ENCODE data around the gene ALDH1A1. TPM values are rescaled to one million over a fixed set of nuclear protein-coding genes. Genes with fewer than 3 reads are reported as not detected.

The ALDH1A1 gene
- total RNA-seq, 4 donors from 2014 or later = 86.4 to 247 (median 156) TPM

GRCh38 chr9:72874344-72874743, 78.5 kb downstream of the ALDH1A1 start:
- WGBS, 2 donors = 97 to 100% methylated on average over 2 of the region's 2 CpGs
- no peak overlapping the region for H3K4me3 ChIP-seq

GRCh38 chr9:72873456-72873855, 79.4 kb downstream of the ALDH1A1 start:
- WGBS, 2 donors = 17 to 32% methylated on average over 1 of the region's 1 CpG

More at GRCh38 chr9:72874344-72874743, 78.5 kb downstream of the ALDH1A1 start:
- Histone ChIP-seq H3K9me3 (no peaks in the 10 kb centered on the region), H3K27me3 (no peaks in the 10 kb centered on the region), H3K4me1 (peaks cover 0 to 27% (median 8%) of the 10 kb centered on the region in 4 donors), H3K27ac (peak overlapping the region in 1 of 4 donors; percentile 32), H3K36me3 (peaks cover 0 to 4% (median 0%) of the 10 kb centered on the region in 3 donors)
- no peak for DNase-seq (ENCODE audit: low spot score in 2 of 2)
- TF ChIP-seq POLR2A (IDR thresholded peaks at IDR 0.05) (no peak), EP300 (IDR thresholded peaks at IDR 0.05) (no peak), CTCF (IDR thresholded peaks at IDR 0.05) (no peak)

DNA sequence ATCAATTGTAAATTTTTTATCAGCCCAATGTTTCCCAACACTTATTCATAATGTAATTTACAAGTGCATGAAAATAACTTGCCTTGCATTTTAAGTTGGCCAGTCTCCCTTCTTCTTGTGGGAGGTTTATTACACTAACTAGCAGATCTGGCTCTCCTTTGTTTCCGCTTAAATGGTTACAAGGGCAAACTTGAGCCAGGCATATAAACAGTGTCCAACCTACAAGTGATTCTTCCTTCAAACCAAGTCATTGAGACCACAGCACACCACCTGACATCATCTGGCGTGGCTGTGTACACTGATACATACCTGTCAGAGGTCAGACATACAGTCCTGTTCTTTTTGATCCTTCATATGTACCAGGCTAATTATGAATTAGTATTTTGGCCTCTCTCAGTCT, 80.1 kb downstream of the ALDH1A1 start:
- TF ChIP-seq POLR2A (IDR thresholded peaks at IDR 0.05) = no peak
- TF ChIP-seq EP300 (IDR thresholded peaks at IDR 0.05) = no peak
- no peak for TF ChIP-seq CTCF (IDR thresholded peaks at IDR 0.05)
- no peak overlapping the region for H3K27ac ChIP-seq
- H3K9me3 ChIP-seq = no peaks in the 10 kb centered on the region
- H3K4me3 ChIP-seq = no peak overlapping the region
- H3K4me1 ChIP-seq = peaks cover 0 to 27% (median 8%) of the 10 kb centered on the region in 4 donors
- no peak for DNase-seq (ENCODE audit: low spot score in 2 of 2)
- peaks cover 0 to 7% (median 0%) of the 10 kb centered on the region in 3 donors for H3K36me3 ChIP-seq
- 65 to 76% methylated on average over 2 of the region's 2 CpGs for WGBS, 2 donors
- no peaks in the 10 kb centered on the region for H3K27me3 ChIP-seq

More at GRCh38 chr9:72873456-72873855, 79.4 kb downstream of the ALDH1A1 start:
- no peak for DNase-seq (ENCODE audit: low spot score in 2 of 2)
- Histone ChIP-seq H3K27ac (peak overlapping the region in 1 of 4 donors; percentile 46), H3K36me3 (peaks cover 0 to 5% (median 0%) of the 10 kb centered on the region in 3 donors), H3K9me3 (no peaks in the 10 kb centered on the region), H3K4me3 (no peak overlapping the region), H3K27me3 (no peaks in the 10 kb centered on the region), H3K4me1 (peaks cover 0 to 27% (median 8%) of the 10 kb centered on the region in 4 donors)
- TF ChIP-seq POLR2A (IDR thresholded peaks at IDR 0.05) (no peak), CTCF (IDR thresholded peaks at IDR 0.05) (no peak), EP300 (IDR thresholded peaks at IDR 0.05) (no peak)

GRCh38 chr9:72871685-72872084, 81.2 kb downstream of the ALDH1A1 start:
- TF ChIP-seq CTCF (IDR thresholded peaks at IDR 0.05) (peak; percentile 23 to 71 (median 39)), POLR2A (IDR thresholded peaks at IDR 0.05) (no peak)
- Histone ChIP-seq H3K36me3 (peaks cover 0 to 10% (median 0%) of the 10 kb centered on the region in 3 donors), H3K9me3 (no peaks in the 10 kb centered on the region), H3K27me3 (no peaks in the 10 kb centered on the region), H3K27ac (peak overlapping the region in 1 of 4 donors; percentile 53), H3K4me3 (no peak overlapping the region), H3K4me1 (peaks cover 0 to 27% (median 8%) of the 10 kb centered on the region in 4 donors)
- 15 to 19% methylated on average over 3 of the region's 3 CpGs for WGBS, 2 donors
- no peak for DNase-seq (ENCODE audit: low spot score in 2 of 2)

- H3K27me3 ChIP-seq = no peaks in the 10 kb centered on the region
- WGBS, 2 donors = 88 to 91% methylated on average over 1 of the region's 1 CpG
- H3K36me3 ChIP-seq = peaks cover 0 to 11% (median 0%) of the 10 kb centered on the region in 3 donors
- no peak overlapping the region for H3K27ac ChIP-seq
- H3K4me1 ChIP-seq = no peaks in the 10 kb centered on the region
- no peaks in the 10 kb centered on the region for H3K9me3 ChIP-seq
- TF ChIP-seq POLR2A (IDR thresholded peaks at IDR 0.05) (no peak), EP300 (IDR thresholded peaks at IDR 0.05) (no peak), CTCF (IDR thresholded peaks at IDR 0.05) (no peak)
- H3K4me3 ChIP-seq = no peak overlapping the region
- no peak for DNase-seq (ENCODE audit: low spot score in 2 of 2)
These were observed 88.5 kb downstream of the ALDH1A1 start for GRCh38 chr9:72864327-72864726.

Data from tibial nerve (tissue), 4 donors.